GM19468 (cell line): ENCODE data around the gene TDRD15.
"Not testable (repeated sequence)": the region's sequence is repeated elsewhere in the genome, so short reads cannot be mapped to it uniquely, and the experiment has no call there.

Source experiments
- ATAC-seq: cut with Tn5 transposase; IDR thresholded peaks from one replicate; pipeline ENCODE4 v1.9.1; 2021; ENCODE audit warnings: mild to moderate bottlenecking, moderate library complexity, moderate number of reproducible peaks; ENCODE audit not compliant: unreplicated experiment; ENCODE audit errors: extremely low read depth

Gene TDRD15

DNA sequence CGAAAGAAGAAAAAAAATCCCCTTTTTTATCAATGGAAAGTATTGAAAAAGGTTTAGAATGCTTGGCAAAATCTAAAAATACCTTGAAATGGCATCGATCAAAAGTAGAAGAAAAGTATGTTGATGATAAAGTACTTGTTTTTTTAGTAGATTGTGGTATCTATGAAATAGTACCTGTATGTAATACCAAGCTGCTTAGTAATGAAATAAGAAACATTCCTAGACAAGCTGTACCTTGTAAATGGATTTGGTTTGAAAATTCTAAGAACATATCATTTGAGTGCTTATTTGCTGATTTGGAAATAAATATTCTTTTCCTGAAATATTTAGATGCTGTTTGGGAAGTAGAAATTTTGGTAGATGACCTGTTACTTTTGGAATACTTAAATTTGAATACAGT lies 18.4 kb downstream of the TDRD15 start:
- ATAC-seq: no peak

DNA sequence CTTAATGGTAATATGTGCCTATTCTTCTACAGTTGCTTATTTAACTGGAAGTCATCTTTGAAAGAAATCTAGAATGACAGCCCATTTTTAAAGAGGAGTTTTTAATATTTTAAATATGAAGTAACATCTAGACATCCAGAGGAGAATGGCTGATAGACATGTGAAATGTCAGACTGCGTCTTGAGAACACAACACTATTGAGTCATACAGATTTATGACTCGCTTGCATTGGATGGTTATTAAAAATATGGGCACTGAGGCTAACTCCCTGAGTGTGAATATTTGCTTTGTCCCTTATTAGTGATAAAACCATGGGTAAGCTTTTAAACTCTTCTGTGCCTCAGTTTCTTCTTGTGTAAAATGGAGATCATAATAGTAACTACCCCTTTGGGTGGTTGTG lies 22.9 kb downstream of the TDRD15 start:
- ATAC-seq: no peak

DNA sequence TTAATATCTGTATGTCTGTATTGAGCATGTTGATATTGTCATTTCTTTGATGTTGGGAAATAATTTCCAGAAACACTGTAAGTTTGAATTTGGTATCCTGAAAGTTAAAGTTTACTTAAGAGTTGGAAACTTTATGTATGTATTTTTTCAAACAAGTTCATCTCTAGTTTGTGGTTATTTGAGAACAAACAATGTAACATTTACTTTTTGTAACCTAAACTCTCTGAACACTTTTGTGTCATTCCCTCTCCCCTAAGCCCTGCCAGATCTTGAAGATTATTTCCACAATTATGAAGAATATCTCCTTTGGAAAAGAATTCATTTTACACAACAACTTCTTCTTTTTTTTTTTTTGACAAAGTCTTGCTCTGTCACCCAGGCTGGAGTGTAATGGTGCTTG lies 24.9 kb downstream of the TDRD15 start:
- ATAC-seq: no peak

DNA sequence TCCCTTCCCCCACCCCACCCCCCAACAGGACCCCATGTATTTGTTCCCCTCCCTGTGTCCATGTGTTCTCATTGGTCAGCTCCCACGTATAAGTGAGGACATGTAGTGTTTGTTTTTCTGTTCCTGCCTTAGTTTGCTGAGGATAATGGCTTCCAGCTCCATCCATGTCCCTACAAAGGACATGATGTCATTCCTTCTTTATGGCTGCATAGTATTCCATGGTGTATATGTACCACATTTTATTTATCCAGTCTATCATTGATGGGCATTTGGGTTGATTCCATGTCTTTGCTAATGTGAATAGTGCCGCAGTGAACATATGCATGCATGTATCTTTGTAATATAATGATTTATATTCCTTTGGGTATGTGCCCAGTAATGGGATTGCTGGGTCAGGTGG lies 27.5 kb downstream of the TDRD15 start:
- not testable (repeated sequence) for ATAC-seq

DNA sequence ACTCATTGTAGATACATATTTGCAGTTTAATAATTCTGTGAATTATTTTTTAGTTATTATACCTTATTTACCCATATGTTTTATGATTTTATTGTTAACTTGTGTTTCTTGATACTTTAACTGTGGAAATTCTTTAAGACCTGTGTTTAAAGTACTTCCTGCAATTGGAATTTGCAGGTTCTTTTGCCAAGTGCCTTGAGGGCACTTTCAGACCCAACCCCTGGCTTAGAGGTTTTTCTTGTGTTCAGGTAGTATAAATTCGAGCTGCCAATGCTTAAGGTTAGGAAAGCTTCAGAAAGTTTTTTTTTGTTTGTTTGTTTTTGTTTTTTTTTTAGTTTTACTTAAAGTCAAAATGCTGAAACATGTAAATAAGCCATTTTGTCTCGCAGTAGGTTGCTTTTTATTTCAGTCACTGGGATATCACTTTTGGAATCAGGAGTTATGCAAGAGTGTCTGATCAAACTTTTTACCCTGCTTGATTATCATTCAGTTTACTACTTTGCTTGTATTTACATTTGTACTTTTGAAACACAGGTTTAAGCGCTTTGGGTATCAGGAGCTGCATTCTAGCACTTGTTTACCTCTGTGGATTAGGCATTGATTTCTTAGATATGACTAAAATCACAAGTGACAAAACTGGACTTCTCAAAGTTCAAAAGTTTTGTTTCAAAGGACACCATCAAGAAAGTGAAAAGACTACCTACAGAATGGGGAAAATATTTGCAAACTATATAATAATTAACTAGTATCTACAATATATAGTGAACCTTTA lies 31.8 kb downstream of the TDRD15 start:
- no peak for ATAC-seq

DNA sequence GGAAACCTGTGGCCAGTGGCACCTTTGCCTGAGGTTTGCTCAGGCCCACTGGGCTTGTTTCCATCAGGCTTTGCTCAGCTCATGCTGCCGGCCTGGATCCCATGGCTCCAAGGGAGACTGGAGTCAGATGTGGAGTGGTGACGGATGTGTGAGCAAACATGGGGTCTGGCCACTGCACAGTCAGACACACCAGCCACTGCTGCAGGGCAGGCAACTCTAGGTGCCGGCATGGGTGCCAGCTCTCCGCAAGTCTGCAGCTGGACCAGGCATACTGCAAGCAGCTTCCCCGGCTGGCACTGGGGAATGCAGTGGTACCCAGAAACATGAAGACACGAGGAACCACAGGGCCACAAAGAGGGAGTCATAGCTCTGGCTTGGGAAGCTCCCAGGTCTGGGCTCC lies 37.4 kb downstream of the TDRD15 start:
- no peak for ATAC-seq

DNA sequence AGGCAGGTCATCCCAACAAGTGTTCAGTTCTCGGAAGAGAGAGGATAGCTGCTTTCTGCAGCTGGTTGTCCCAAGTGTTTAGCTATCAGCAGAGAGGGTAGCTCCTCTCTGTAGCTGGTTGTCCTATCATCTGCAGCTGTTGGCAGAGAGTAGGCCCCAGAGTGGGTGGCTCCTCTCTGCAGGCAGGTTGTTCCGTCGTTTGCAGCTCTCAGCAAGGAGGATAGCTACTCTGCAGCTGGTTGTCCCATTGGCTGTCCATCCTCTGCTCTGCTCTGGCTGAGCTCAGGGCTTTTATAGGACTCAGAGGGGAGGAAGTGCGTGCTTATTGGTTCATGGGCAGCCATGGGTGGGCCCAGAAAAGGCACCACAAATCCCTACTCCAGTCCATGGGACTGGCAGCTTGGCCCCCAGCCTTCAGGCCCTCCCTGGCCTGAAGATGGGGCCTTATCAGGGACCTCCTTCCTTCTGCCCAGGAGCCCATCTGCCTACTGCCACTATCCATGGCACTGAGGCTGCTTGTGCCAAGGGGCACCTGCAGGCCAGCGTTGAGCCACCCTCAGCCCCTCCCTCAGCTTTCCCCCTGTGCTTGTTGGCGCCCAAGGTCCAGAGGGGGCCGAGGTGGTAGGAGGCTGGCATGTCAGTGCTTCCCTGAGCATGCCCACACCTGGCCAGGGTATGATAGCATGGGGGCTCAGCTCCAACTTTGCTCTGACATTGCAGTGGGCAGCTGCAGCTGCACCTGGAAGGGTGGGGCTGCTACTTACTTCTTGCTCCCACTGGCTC lies 38.3 kb downstream of the TDRD15 start:
- ATAC-seq: no peak

DNA sequence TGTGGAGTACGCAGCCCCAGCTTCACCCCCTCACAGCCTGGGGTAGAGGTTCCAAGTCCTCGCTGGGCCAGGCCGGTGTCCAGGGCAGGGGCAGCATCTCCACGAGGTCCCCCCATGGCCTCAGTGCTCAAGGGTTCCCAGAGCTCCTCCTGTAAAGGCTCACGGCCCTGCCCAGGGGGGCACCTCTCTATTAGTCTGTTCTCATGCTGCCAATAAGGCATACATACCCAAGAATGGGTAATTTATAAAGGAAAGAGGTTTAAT lies 38.8 kb downstream of the TDRD15 start:
- no peak for ATAC-seq

DNA sequence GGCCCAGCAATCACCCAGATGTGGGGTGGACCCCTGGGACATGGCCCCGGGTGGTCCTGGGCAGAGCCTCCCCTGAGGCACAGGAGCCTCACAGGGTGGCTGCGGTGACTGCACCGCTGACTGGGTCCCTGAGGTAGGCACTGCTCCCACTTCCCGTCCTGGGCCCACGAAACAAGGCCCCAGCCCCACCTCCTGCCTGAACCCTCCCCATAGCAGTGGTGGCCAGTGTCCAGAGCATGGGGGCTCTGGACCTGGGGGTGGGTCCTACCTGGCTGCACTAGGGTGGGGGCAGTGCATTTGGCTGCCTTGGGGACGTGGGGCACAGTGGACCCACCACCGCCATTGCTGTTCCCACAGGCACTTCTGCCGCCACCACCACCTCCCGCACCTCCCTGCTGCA lies 39.4 kb downstream of the TDRD15 start:
- no peak for ATAC-seq

DNA sequence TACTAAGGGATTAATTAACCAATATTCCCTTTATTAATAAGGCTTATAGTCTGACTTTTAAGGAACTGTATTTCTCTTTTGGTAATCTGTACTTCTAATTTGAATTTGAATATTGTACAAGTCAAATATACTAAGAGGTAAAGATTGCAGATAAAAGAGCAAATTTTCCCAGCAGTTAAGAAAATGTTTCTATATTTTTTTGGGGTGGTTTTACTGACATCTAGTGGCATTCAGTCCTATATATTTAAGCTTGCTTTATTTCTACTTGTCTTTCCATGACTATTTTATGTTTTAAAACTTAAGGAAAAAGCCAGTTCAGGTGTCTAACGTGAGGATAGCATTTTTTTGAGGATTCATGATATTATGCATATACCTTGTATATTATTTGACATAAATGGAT lies 41.6 kb downstream of the TDRD15 start:
- ATAC-seq: no peak

DNA sequence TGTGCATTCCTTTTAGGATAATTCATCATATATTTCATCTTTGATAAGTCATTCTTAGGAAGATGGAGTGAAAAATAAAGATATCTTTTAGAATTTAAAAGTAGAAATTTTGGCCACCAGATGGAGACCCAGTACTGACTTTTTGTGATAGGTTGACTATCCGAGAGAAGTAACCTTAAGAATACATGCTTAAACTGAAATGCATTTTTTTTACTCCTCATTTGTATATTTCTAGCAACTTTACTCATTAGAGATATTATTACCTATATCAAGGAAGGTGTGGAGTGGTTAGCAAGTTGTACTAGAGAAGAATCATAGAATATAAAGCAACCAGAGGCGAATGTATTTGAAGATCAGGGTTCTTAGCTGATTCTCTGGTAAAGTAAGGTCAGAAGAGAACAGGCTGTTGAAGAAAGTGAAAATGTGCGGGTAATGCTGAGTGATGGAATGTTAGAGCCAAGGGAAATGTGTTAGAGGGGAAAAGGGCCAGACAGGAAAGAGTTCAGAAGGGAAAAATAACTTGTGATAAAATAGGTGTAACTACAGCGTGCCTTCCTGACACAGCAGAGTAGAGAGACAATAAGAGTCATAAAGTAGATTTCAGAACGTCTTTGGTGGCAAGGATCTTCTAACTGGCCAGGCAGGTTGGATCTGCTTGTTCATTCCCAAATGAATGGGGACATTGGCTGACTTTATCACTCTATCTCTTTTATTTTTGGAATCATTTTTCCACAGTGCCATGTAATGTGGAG lies 52.3 kb downstream of the TDRD15 start:
- ATAC-seq: no peak

DNA sequence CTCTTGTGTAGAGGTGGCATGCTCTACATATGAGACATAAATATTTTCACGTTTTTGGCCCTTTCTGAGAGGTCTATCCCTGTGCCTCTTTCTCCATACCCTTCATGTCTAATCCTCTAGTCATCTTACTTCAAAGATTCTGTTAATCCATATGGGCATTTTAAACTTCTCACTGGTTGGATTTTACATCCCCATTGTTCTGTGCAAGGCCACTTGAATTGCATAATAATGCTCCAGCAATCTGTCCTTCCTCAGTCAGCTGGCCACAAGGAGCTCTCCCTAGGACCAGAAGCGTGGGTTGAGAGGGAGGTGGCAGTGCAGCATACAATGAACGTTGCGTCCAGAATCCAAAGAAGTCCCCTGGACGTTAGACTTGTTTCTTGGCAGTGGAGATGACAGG lies 58.2 kb downstream of the TDRD15 start:
- no peak for ATAC-seq

DNA sequence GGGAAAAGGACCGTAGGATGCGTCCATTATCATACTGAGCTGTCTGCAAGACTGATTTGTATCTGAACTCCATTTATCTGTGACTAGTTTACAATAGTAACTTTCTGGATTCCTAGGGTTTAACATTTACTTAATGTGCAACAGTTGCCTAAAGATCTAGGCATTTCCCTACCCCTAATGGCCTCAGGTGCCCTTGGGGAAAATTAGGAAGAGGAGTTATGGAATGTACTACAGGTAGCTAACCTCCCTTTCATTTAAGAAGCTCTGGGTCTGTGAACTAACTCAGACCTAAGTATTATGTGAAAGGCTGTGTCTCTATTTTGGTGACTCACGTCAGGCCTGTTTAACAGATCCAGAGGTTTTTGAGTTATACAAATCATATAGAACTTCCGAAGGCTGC lies 59.5 kb downstream of the TDRD15 start:
- no peak for ATAC-seq

DNA sequence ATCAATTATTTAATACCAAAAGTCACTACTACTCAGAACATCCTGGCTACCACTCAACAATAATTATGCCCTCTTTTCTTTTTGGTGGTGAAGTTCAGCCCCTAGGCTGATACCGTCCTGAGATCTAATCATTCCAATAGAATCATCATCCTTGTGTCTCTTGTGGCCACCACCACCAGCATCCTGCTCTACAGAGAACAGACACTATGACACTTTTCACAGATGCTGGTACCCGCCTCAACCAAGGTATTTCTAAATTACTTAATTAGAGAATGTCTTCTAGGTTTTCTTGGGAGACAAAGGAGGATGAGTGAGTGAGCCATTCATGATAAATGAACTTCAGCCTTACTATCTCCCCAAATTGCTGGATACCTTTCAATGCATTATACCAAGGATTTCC lies 60.0 kb downstream of the TDRD15 start:
- ATAC-seq: no peak

DNA sequence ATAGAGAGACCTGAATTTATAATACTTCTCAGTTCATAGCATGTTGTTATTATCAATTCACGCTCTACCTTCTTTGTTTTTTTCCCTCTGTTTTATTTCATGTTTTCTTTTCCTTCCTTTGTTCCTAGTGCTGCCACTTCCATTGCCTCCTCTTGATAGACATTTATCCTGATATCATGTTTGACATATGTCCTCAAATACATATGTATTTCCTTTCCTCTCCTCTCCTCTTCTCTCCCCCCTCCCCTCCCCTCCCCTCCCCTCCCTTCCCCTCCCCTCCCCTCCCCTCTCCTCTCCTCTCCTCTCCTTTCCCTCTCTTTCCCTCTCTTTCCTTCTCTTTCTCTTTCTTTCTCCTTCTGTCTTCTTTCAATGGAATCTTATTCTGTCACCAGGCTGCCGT lies 67.8 kb downstream of the TDRD15 start:
- ATAC-seq: no peak
